ENCODE measurements around the gene SAC3D1.
A peak's percentile ranks its signal among the peaks of the same experiment; 100 is the strongest.
"Not testable (repeated sequence)": the region's sequence is repeated elsewhere in the genome, so short reads cannot be mapped to it uniquely, and the experiment has no call there.

SAC3D1 gene

GRCh38 chr11:65023502-65023901 lies 17.5 kb upstream of the SAC3D1 start:
- H3K4me3 ChIP-seq (ENCODE audit: low read depth, low read length); H3K4me1 ChIP-seq (ENCODE audit: control insufficient read depth, insufficient read depth, low read length, unreplicated experiment); H3K27ac ChIP-seq (ENCODE audit: low read depth, low read length); H3K27me3 ChIP-seq (ENCODE audit: insufficient read depth, low read length); H3K79me2 ChIP-seq (ENCODE audit: control insufficient read depth, insufficient read depth, low read length, unreplicated experiment); H2AFZ ChIP-seq (ENCODE audit: low read length, unreplicated experiment); H3K36me3 ChIP-seq (ENCODE audit: insufficient read depth, low read length): not testable (repeated sequence)

GRCh38 chr11:65026810-65027209 lies 14.2 kb upstream of the SAC3D1 start:
- Histone ChIP-seq H3K27me3 (ENCODE audit: insufficient read depth, low read length) (no peaks in the 10 kb centered on the region), H3K4me3 (ENCODE audit: low read depth, low read length) (peak overlapping the region; percentile 79), H3K27ac (ENCODE audit: low read depth, low read length) (peak overlapping the region; percentile 39; the same call in 1 of the 2 replicates), H3K4me1 (ENCODE audit: control insufficient read depth, insufficient read depth, low read length, unreplicated experiment) (no peaks in the 10 kb centered on the region), H3K36me3 (ENCODE audit: insufficient read depth, low read length) (no peaks in the 10 kb centered on the region), H3K79me2 (ENCODE audit: control insufficient read depth, insufficient read depth, low read length, unreplicated experiment) (no peaks in the 10 kb centered on the region), H2AFZ (ENCODE audit: low read length, unreplicated experiment) (peak overlapping the region; percentile 97)

GRCh38 chr11:65027213-65028067 lies 13.6 kb upstream of the SAC3D1 start, which contains the start of gene SNX15:
TSS of gene SNX15 (plus strand) at chr11:65027439. CDS start at chr11:65027538, 99 bp downstream.
- Histone ChIP-seq H3K4me3 (ENCODE audit: low read depth, low read length) (peak within 1 kb of the TSS; percentile 79), H2AFZ (ENCODE audit: low read length, unreplicated experiment) (peak within 1 kb of the TSS; percentile 97), H3K27me3 (ENCODE audit: insufficient read depth, low read length) (no peaks in the 10 kb centered on the region), H3K79me2 (ENCODE audit: control insufficient read depth, insufficient read depth, low read length, unreplicated experiment) (no peaks in the 10 kb centered on the region), H3K36me3 (ENCODE audit: insufficient read depth, low read length) (no peaks in the 10 kb centered on the region), H3K27ac (ENCODE audit: low read depth, low read length) (peak within 1 kb of the TSS; percentile 39), H3K4me1 (ENCODE audit: control insufficient read depth, insufficient read depth, low read length, unreplicated experiment) (no peaks in the 10 kb centered on the region)

GRCh38 chr11:65032216-65032615 lies 8.8 kb upstream of the SAC3D1 start:
- Histone ChIP-seq H3K27ac (ENCODE audit: low read depth, low read length) (no peak overlapping the region), H3K36me3 (ENCODE audit: insufficient read depth, low read length) (no peaks in the 10 kb centered on the region), H2AFZ (ENCODE audit: low read length, unreplicated experiment) (no peak overlapping the region), H3K4me3 (ENCODE audit: low read depth, low read length) (no peak overlapping the region), H3K4me1 (ENCODE audit: control insufficient read depth, insufficient read depth, low read length, unreplicated experiment) (no peaks in the 10 kb centered on the region), H3K79me2 (ENCODE audit: control insufficient read depth, insufficient read depth, low read length, unreplicated experiment) (no peaks in the 10 kb centered on the region), H3K27me3 (ENCODE audit: insufficient read depth, low read length) (no peaks in the 10 kb centered on the region)

GRCh38 chr11:65034423-65034822 lies 6.6 kb upstream of the SAC3D1 start:
- H3K36me3 ChIP-seq (ENCODE audit: insufficient read depth, low read length): no peaks in the 10 kb centered on the region
- H3K27me3 ChIP-seq (ENCODE audit: insufficient read depth, low read length): no peaks in the 10 kb centered on the region
- no peak overlapping the region for H3K27ac ChIP-seq (ENCODE audit: low read depth, low read length)
- H3K4me1 ChIP-seq (ENCODE audit: control insufficient read depth, insufficient read depth, low read length, unreplicated experiment): no peaks in the 10 kb centered on the region
- no peak overlapping the region for H3K4me3 ChIP-seq (ENCODE audit: low read depth, low read length)
- H2AFZ ChIP-seq (ENCODE audit: low read length, unreplicated experiment): no peak overlapping the region
- H3K79me2 ChIP-seq (ENCODE audit: control insufficient read depth, insufficient read depth, low read length, unreplicated experiment): no peaks in the 10 kb centered on the region

- H3K27me3 ChIP-seq (ENCODE audit: insufficient read depth, low read length): no peaks in the 10 kb centered on the region
- no peaks in the 10 kb centered on the region for H3K79me2 ChIP-seq (ENCODE audit: control insufficient read depth, insufficient read depth, low read length, unreplicated experiment)
- H3K36me3 ChIP-seq (ENCODE audit: insufficient read depth, low read length): no peaks in the 10 kb centered on the region
- H3K27ac ChIP-seq (ENCODE audit: low read depth, low read length): no peak overlapping the region
- H3K4me1 ChIP-seq (ENCODE audit: control insufficient read depth, insufficient read depth, low read length, unreplicated experiment): no peaks in the 10 kb centered on the region
- H3K4me3 ChIP-seq (ENCODE audit: low read depth, low read length): no peak overlapping the region
- no peak overlapping the region for H2AFZ ChIP-seq (ENCODE audit: low read length, unreplicated experiment)
Measured at GRCh38 chr11:65035579-65035978, 5.4 kb upstream of the SAC3D1 start.

- Histone ChIP-seq H3K4me3 (ENCODE audit: low read depth, low read length) (no peak overlapping the region), H3K36me3 (ENCODE audit: insufficient read depth, low read length) (no peaks in the 10 kb centered on the region), H2AFZ (ENCODE audit: low read length, unreplicated experiment) (no peak overlapping the region), H3K4me1 (ENCODE audit: control insufficient read depth, insufficient read depth, low read length, unreplicated experiment) (no peaks in the 10 kb centered on the region), H3K27me3 (ENCODE audit: insufficient read depth, low read length) (no peaks in the 10 kb centered on the region), H3K79me2 (ENCODE audit: control insufficient read depth, insufficient read depth, low read length, unreplicated experiment) (peaks cover 3% of the 10 kb centered on the region), H3K27ac (ENCODE audit: low read depth, low read length) (no peak overlapping the region)
Measured at GRCh38 chr11:65036931-65037330, 4.1 kb upstream of the SAC3D1 start.

- H3K79me2 ChIP-seq (ENCODE audit: control insufficient read depth, insufficient read depth, low read length, unreplicated experiment): peaks cover 13% of the 10 kb centered on the region
- H3K4me1 ChIP-seq (ENCODE audit: control insufficient read depth, insufficient read depth, low read length, unreplicated experiment): peaks cover 7% of the 10 kb centered on the region
- no peaks in the 10 kb centered on the region for H3K27me3 ChIP-seq (ENCODE audit: insufficient read depth, low read length)
- peak overlapping the region; percentile 66 for H3K27ac ChIP-seq (ENCODE audit: low read depth, low read length)
- 0 out of 2 replicates have a peak, but pooled peaks cover 5% of the 10 kb centered on the region for H3K36me3 ChIP-seq (ENCODE audit: insufficient read depth, low read length)
- peak overlapping the region; percentile 38 for H2AFZ ChIP-seq (ENCODE audit: low read length, unreplicated experiment)
- H3K4me3 ChIP-seq (ENCODE audit: low read depth, low read length): peak overlapping the region; percentile 100
Measured at GRCh38 chr11:65040520-65040846, 527 bp upstream of the SAC3D1 start.

GRCh38 chr11:65042891-65043290 lies 1.9 kb downstream of the SAC3D1 start:
- Histone ChIP-seq H3K27ac (ENCODE audit: low read depth, low read length) (no peak overlapping the region), H3K4me1 (ENCODE audit: control insufficient read depth, insufficient read depth, low read length, unreplicated experiment) (peaks cover 7% of the 10 kb centered on the region), H3K4me3 (ENCODE audit: low read depth, low read length) (peak overlapping the region; percentile 100; the same call in 1 of the 2 replicates), H3K36me3 (ENCODE audit: insufficient read depth, low read length) (0 out of 2 replicates have a peak, but pooled peaks cover 5% of the 10 kb centered on the region), H3K27me3 (ENCODE audit: insufficient read depth, low read length) (no peaks in the 10 kb centered on the region), H3K79me2 (ENCODE audit: control insufficient read depth, insufficient read depth, low read length, unreplicated experiment) (peaks cover 13% of the 10 kb centered on the region), H2AFZ (ENCODE audit: low read length, unreplicated experiment) (no peak overlapping the region)

- no peak overlapping the region for H2AFZ ChIP-seq (ENCODE audit: low read length, unreplicated experiment)
- no peak overlapping the region for H3K4me3 ChIP-seq (ENCODE audit: low read depth, low read length)
- H3K27ac ChIP-seq (ENCODE audit: low read depth, low read length): no peak overlapping the region
- peaks cover 13% of the 10 kb centered on the region for H3K79me2 ChIP-seq (ENCODE audit: control insufficient read depth, insufficient read depth, low read length, unreplicated experiment)
- 0 out of 2 replicates have a peak, but pooled peaks cover 5% of the 10 kb centered on the region for H3K36me3 ChIP-seq (ENCODE audit: insufficient read depth, low read length)
- H3K27me3 ChIP-seq (ENCODE audit: insufficient read depth, low read length): no peaks in the 10 kb centered on the region
- peaks cover 7% of the 10 kb centered on the region for H3K4me1 ChIP-seq (ENCODE audit: control insufficient read depth, insufficient read depth, low read length, unreplicated experiment)
Measured at GRCh38 chr11:65043881-65044501, 3.0 kb downstream of the SAC3D1 start.

- 0 out of 2 replicates have a peak, but pooled peaks cover 5% of the 10 kb centered on the region for H3K36me3 ChIP-seq (ENCODE audit: insufficient read depth, low read length)
- no peaks in the 10 kb centered on the region for H3K27me3 ChIP-seq (ENCODE audit: insufficient read depth, low read length)
- no peak overlapping the region for H3K27ac ChIP-seq (ENCODE audit: low read depth, low read length)
Measured at GRCh38 chr11:65045061-65045460, 4.1 kb downstream of the SAC3D1 start.

More at GRCh38 chr11:65045061-65045460, 4.1 kb downstream of the SAC3D1 start:
- Histone ChIP-seq H2AFZ (ENCODE audit: low read length, unreplicated experiment) (no peak overlapping the region), H3K4me1 (ENCODE audit: control insufficient read depth, insufficient read depth, low read length, unreplicated experiment) (peaks cover 7% of the 10 kb centered on the region), H3K4me3 (ENCODE audit: low read depth, low read length) (no peak overlapping the region), H3K79me2 (ENCODE audit: control insufficient read depth, insufficient read depth, low read length, unreplicated experiment) (peaks cover 13% of the 10 kb centered on the region)
